Measurements from ENCODE around the gene KIF5C.

DNA sequence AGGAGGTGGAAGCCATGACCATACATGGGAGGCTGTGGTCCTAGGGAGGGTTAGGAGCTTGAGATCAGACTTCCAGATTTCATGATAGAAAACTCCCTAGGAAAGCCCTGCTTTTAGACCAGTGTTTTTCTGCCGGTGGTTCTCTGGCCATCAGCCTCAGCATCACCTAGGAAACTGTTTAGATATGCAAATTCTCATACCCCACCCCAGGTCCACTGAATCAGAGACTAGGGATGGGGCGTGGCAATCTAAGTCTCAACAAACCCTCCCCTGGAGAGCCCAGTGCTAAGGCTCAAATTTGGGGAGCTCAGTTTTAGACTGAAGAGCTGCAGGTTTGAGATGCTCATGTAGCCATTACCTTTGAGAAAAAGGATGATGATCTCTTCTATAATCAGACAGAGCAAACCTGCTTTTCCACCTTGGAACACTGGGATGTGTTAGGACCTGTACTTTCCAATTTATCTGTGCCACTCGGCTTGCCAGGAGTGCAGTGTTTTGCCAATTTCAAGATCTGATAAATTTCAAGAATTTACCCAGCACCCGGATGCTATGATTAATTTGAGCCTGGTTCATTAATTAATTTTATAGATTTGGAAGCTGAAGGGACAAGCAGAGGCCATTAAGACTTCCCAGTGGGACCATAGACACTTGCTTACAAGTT lies 132.0 kb downstream of the KIF5C start:
- TF ChIP-seq, protein P1, sequence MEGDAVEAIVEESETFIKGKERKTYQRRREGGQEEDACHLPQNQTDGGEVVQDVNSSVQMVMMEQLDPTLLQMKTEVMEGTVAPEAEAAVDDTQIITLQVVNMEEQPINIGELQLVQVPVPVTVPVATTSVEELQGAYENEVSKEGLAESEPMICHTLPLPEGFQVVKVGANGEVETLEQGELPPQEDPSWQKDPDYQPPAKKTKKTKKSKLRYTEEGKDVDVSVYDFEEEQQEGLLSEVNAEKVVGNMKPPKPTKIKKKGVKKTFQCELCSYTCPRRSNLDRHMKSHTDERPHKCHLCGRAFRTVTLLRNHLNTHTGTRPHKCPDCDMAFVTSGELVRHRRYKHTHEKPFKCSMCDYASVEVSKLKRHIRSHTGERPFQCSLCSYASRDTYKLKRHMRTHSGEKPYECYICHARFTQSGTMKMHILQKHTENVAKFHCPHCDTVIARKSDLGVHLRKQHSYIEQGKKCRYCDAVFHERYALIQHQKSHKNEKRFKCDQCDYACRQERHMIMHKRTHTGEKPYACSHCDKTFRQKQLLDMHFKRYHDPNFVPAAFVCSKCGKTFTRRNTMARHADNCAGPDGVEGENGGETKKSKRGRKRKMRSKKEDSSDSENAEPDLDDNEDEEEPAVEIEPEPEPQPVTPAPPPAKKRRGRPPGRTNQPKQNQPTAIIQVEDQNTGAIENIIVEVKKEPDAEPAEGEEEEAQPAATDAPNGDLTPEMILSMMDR (IDR thresholded peaks at IDR 0.05): no peak
- no peak for TF ChIP-seq POLR2A (IDR thresholded peaks at IDR 0.05)

Measured in body of pancreas (tissue), 4 donors.